Stimulated activated effector memory CD8-positive, alpha-beta T cell treated with anti-CD3 and anti-CD28 coated beads, Interleukin-12 subunit alpha, Interleukin-12 subunit beta, amount 100 ng/mL, for 72 hours (primary cell): ENCODE measurements around the gene TPCN2.

Experiments used
- ATAC-seq: fragments of 150-1000 bp; cut with Tn5 transposase; 2 replicates; pipeline ENCODE4 v1.10.0; 2021
- DNase-seq, 2 donors: peaks; one replicate each; pipeline ENCODE4 v3.0.0; 2021 to 2022; ENCODE audit warnings: low spot score in 2 of 2
- H3K27ac Mint-ChIP-seq: one replicate; pipeline ENCODE4 v1.8.0; 2022; ENCODE audit warnings: mild to moderate bottlenecking, mixed read lengths
- H3K36me3 Mint-ChIP-seq: one replicate; pipeline ENCODE4 v1.8.0; 2022; ENCODE audit warnings: mild to moderate bottlenecking, mixed read lengths
- H3K4me1 Mint-ChIP-seq: one replicate; pipeline ENCODE4 v1.8.0; 2022; ENCODE audit warnings: mixed read lengths
- H3K4me3 Mint-ChIP-seq: one replicate; pipeline ENCODE4 v1.8.0; 2022; ENCODE audit warnings: mild to moderate bottlenecking, mixed read lengths
- H3K9me3 Mint-ChIP-seq: one replicate; pipeline ENCODE4 v1.8.0; 2022; ENCODE audit warnings: mixed read lengths

The TPCN2 gene

GRCh38 chr11:69022260-69022659 lies 26.5 kb upstream of the TPCN2 start:
- Mint-ChIP-seq H3K4me3 (no peak overlapping the region), H3K27ac (no peak overlapping the region), H3K36me3 (no peaks in the 10 kb centered on the region), H3K4me1 (no peaks in the 10 kb centered on the region), H3K9me3 (no peaks in the 10 kb centered on the region)
- ATAC-seq (no peak), DNase-seq (no peak)

DNA sequence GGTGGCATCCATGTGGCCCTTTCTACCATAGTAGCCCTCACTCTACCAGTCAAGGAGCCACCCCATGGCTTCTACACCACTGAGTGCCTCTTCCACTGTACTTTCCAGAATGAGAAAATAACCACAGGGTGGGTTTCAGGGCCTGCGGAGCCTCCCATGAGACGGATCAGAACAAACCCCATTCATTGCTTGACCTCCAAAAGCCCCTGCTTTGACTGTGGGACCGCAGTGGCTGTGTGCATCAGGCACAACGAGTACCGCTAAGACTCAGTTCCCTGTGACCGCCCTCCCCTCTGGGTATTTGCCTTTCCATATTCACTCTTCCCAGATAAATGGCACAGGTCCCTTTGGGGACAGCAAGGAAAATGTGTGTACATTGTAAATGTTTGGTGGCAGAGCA lies 24.2 kb upstream of the TPCN2 start:
- H3K4me1 Mint-ChIP-seq: no peaks in the 10 kb centered on the region
- ATAC-seq: no peak

DNA sequence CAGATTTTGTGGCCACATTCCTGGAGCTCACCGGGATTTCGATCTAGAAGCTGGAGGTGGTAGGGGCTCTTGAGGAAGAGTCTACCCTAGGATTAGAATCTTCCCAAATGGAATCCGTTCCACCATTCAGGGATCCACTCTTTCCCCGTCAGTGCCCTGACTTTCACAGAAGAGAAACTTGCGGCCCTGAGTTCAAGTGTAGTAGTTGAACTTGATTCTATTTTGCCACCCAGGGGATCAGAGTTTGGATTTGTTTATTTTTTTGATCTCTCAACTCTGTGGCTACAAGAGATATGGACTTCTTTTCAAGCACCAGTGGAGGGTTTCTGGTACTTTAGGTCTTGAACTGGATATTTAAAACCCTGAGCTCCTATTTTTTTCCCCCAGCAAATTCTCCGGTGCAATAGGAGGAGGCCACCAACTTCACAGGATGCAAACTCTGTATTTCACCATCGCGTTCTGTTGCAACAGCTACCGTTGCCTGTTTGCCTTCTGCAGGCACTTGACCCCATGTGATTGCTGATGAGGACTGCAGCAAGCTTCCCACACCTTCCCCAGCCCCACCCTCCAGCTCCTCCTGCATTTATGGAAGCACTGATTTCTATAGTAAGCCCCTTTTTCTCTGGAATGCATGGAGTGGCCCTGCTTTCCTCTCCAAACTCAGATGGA lies 20.9 kb upstream of the TPCN2 start:
- Mint-ChIP-seq H3K4me1 (no peaks in the 10 kb centered on the region), H3K4me3 (no peak overlapping the region), H3K36me3 (no peaks in the 10 kb centered on the region), H3K27ac (no peak overlapping the region), H3K9me3 (no peaks in the 10 kb centered on the region)
- ATAC-seq (no peak), DNase-seq (no peak)

More for the DNA sequence above, 24.2 kb upstream of the TPCN2 start:
- DNase-seq: no peak
- Mint-ChIP-seq H3K27ac (no peak overlapping the region), H3K4me3 (no peak overlapping the region), H3K9me3 (no peaks in the 10 kb centered on the region), H3K36me3 (no peaks in the 10 kb centered on the region)

- H3K4me1 Mint-ChIP-seq: no peaks in the 10 kb centered on the region
- H3K36me3 Mint-ChIP-seq: no peaks in the 10 kb centered on the region
- H3K27ac Mint-ChIP-seq: no peak overlapping the region
- ATAC-seq: no peak
- no peaks in the 10 kb centered on the region for H3K9me3 Mint-ChIP-seq
- no peak for DNase-seq
- H3K4me3 Mint-ChIP-seq: no peak overlapping the region
Observed at GRCh38 chr11:69030301-69030700, 18.4 kb upstream of the TPCN2 start.

- Mint-ChIP-seq H3K36me3 (no peaks in the 10 kb centered on the region), H3K4me1 (no peaks in the 10 kb centered on the region), H3K27ac (no peak overlapping the region), H3K4me3 (no peak overlapping the region), H3K9me3 (no peaks in the 10 kb centered on the region)
- no peak for DNase-seq
- ATAC-seq: no peak
Observed at GRCh38 chr11:69032833-69033232, 15.9 kb upstream of the TPCN2 start.

GRCh38 chr11:69033431-69033830 lies 15.3 kb upstream of the TPCN2 start:
- no peak overlapping the region for H3K4me3 Mint-ChIP-seq
- H3K9me3 Mint-ChIP-seq: no peaks in the 10 kb centered on the region
- H3K4me1 Mint-ChIP-seq: no peaks in the 10 kb centered on the region
- ATAC-seq: peak; percentile 8
- H3K27ac Mint-ChIP-seq: no peak overlapping the region
- no peak for DNase-seq
- no peaks in the 10 kb centered on the region for H3K36me3 Mint-ChIP-seq

GRCh38 chr11:69034123-69034867 lies 14.4 kb upstream of the TPCN2 start:
- H3K27ac Mint-ChIP-seq: no peak overlapping the region
- H3K9me3 Mint-ChIP-seq: no peaks in the 10 kb centered on the region
- H3K36me3 Mint-ChIP-seq: no peaks in the 10 kb centered on the region

DNA sequence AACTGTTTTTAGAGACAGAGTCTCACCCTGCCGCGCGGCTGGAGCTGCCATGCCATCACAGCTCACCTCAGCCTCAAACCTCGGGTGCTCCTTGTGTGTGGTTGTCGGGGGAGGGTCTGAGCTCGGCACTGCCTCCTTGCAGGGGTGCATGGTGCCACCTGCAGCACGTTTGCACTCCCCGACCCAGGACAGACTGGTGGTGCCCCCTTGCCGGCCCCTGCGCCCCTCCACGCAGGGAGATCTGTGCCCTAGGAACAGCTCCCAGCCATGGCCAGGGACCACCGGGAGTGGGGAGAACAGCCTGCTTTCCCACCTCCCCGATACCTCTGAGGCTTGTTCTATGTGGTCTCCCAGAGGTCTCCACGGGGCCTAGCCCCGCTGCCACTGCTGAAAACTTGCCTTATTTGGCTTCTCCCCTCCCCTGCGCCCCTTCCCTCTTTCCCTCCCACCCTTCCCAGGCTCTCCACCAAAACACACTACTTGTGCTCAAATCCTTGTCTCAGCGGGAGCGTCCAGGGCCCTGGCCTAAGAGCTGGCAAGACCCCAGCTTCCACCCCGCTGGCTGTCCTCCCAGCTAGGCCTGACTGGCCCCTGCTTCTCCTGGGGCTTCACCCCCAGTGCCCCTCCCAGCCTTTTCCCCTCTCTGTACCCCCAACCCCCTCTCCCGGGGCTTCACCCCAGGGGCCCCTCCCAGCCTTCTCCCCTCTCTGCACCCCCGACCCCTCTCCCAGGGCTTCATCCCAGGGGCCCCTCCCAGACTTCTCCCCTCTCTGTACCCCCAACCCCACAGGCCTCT lies 13.4 kb upstream of the TPCN2 start:
- Mint-ChIP-seq H3K27ac (no peak overlapping the region), H3K4me1 (peaks cover 2% of the 10 kb centered on the region), H3K36me3 (no peaks in the 10 kb centered on the region), H3K9me3 (no peaks in the 10 kb centered on the region), H3K4me3 (no peak overlapping the region)
- ATAC-seq (no peak), DNase-seq (no peak)

More at GRCh38 chr11:69034123-69034867, 14.4 kb upstream of the TPCN2 start:
- DNase-seq (no peak), ATAC-seq (no peak)
- Mint-ChIP-seq H3K4me1 (no peaks in the 10 kb centered on the region), H3K4me3 (no peak overlapping the region)

- no peak for ATAC-seq
- no peak overlapping the region for H3K27ac Mint-ChIP-seq
- no peaks in the 10 kb centered on the region for H3K36me3 Mint-ChIP-seq
- H3K4me1 Mint-ChIP-seq: peaks cover 8% of the 10 kb centered on the region
- DNase-seq: no peak
- H3K9me3 Mint-ChIP-seq: no peaks in the 10 kb centered on the region
- H3K4me3 Mint-ChIP-seq: no peak overlapping the region
Observed at GRCh38 chr11:69035946-69036340, 12.8 kb upstream of the TPCN2 start.

GRCh38 chr11:69037074-69037473 lies 11.7 kb upstream of the TPCN2 start:
- H3K4me1 Mint-ChIP-seq: peaks cover 11% of the 10 kb centered on the region

GRCh38 chr11:69037544-69037943 lies 11.2 kb upstream of the TPCN2 start:
- Mint-ChIP-seq H3K9me3 (no peaks in the 10 kb centered on the region), H3K4me1 (peaks cover 11% of the 10 kb centered on the region), H3K4me3 (no peak overlapping the region), H3K27ac (no peak overlapping the region), H3K36me3 (no peaks in the 10 kb centered on the region)
- ATAC-seq (no peak), DNase-seq (no peak)

More at GRCh38 chr11:69037074-69037473, 11.7 kb upstream of the TPCN2 start:
- no peaks in the 10 kb centered on the region for H3K36me3 Mint-ChIP-seq
- no peaks in the 10 kb centered on the region for H3K9me3 Mint-ChIP-seq
- ATAC-seq (no peak), DNase-seq (no peak)
- H3K27ac Mint-ChIP-seq: no peak overlapping the region
- no peak overlapping the region for H3K4me3 Mint-ChIP-seq

- H3K4me1 Mint-ChIP-seq: peaks cover 11% of the 10 kb centered on the region
- ATAC-seq (no peak), DNase-seq (no peak)
- no peak overlapping the region for H3K4me3 Mint-ChIP-seq
- no peaks in the 10 kb centered on the region for H3K36me3 Mint-ChIP-seq
- no peak overlapping the region for H3K27ac Mint-ChIP-seq
- H3K9me3 Mint-ChIP-seq: no peaks in the 10 kb centered on the region
Observed at GRCh38 chr11:69039501-69039900, 9.2 kb upstream of the TPCN2 start.

- DNase-seq (no peak), ATAC-seq (peak; percentile 22)
- H3K4me3 Mint-ChIP-seq: no peak overlapping the region
- H3K36me3 Mint-ChIP-seq: no peaks in the 10 kb centered on the region
- no peak overlapping the region for H3K27ac Mint-ChIP-seq
- H3K9me3 Mint-ChIP-seq: no peaks in the 10 kb centered on the region
- H3K4me1 Mint-ChIP-seq: peaks cover 11% of the 10 kb centered on the region
Observed at GRCh38 chr11:69040051-69040450, 8.7 kb upstream of the TPCN2 start.

DNA sequence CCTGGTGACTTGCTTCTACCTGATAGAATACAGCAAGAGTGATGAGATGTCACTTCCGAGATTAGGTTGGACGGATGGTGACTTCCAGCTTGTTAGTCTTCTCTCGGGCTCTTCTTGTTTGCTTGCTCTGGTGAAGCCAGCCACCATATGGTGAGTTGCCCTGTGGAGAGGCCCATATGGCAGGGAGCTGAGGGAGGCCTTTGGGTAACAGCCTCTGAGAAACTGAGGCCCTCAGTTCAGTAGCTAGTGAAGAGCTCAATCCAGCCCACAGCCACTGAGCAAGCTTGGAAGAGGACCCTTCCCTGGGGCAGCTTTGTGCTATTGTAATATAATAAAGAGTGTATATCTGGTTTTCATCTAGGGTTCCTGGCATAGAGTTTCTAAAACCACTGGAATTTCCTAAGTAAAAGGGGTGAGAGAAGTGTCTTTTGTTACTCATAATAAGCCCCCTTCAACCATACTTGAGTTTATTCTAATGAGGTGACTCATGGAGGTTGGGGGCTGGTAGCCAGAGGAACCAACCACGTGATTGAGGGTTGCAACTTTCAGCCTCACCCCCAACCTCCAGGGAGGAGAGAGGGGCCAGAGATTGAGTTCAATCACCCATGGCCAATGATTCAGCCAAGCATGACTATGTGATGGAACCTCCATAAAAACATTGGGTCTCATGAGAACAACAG lies 8.0 kb upstream of the TPCN2 start:
- H3K9me3 Mint-ChIP-seq: no peaks in the 10 kb centered on the region
- ATAC-seq (peak; percentile 63), DNase-seq (no peak)
- H3K36me3 Mint-ChIP-seq: no peaks in the 10 kb centered on the region
- no peak overlapping the region for H3K4me3 Mint-ChIP-seq
- H3K27ac Mint-ChIP-seq: no peak overlapping the region
- peaks cover 11% of the 10 kb centered on the region for H3K4me1 Mint-ChIP-seq

DNA sequence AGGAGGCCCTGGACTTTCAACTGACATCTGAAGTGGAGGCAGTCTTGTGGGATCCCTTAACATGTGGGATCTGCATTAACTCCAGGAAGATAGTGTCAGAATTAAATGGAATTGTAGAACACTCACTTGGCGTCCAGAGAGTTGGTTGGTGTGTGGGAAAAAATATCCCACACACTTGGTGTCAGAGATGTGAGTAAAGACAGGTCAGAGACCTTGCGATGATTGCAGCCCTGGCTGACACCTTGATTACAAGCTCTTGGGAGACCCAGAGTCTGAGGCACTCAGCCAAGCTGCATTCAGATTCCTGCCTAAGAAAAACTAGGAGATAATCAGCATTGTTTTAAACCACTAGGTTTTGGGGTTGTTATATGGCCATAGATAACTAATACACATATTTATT lies 7.2 kb upstream of the TPCN2 start:
- H3K9me3 Mint-ChIP-seq: no peaks in the 10 kb centered on the region
- H3K36me3 Mint-ChIP-seq: no peaks in the 10 kb centered on the region
- peaks cover 11% of the 10 kb centered on the region for H3K4me1 Mint-ChIP-seq
- ATAC-seq: no peak
- H3K4me3 Mint-ChIP-seq: no peak overlapping the region
- DNase-seq: no peak
- H3K27ac Mint-ChIP-seq: no peak overlapping the region
